Loucy (cell line): ENCODE measurements around the gene GRIK2.

Experiments
- H2AFZ ChIP-seq: fragments of 200-600 bp; sonication (generic); 2 replicates; pipeline ENCODE4 v1.6.0; 2016; ENCODE audit warnings: antibody characterized with exemption, mild to moderate bottlenecking, low read length, moderate library complexity
- H3F3A ChIP-seq: fragments of 200-600 bp; 2 replicates; pipeline ENCODE4 v1.6.0; 2016; ENCODE audit warnings: antibody characterized with exemption, low read depth, mild to moderate bottlenecking
- H3K27me3 ChIP-seq: fragments of 200-600 bp; sonication (generic); 2 replicates; pipeline ENCODE4 v1.6.1; 2014; ENCODE audit warnings: low read length, mild to moderate bottlenecking; ENCODE audit not compliant: insufficient read depth, poor library complexity, severe bottlenecking
- H3K36me3 ChIP-seq: fragments of 200-600 bp; sonication (generic); 2 replicates; pipeline ENCODE4 v1.6.1; 2016; ENCODE audit warnings: low read length; ENCODE audit not compliant: insufficient read depth
- H3K4me1 ChIP-seq: fragments of 200-600 bp; sonication (generic); 2 replicates; pipeline ENCODE4 v1.5.1; 2014; ENCODE audit warnings: low read length, mild to moderate bottlenecking; ENCODE audit not compliant: insufficient read depth, poor library complexity, severe bottlenecking
- H3K4me2 ChIP-seq: fragments of 200-600 bp; sonication (generic); 2 replicates; pipeline ENCODE4 v1.6.0; 2014; ENCODE audit warnings: antibody characterized with exemption, low read length, low read depth, mild to moderate bottlenecking; ENCODE audit not compliant: poor library complexity, severe bottlenecking
- H3K4me3 ChIP-seq: fragments of 200-600 bp; sonication (generic); 2 replicates; pipeline ENCODE4 v1.5.1; 2014; ENCODE audit warnings: low read length, mild to moderate bottlenecking, mixed read lengths; ENCODE audit not compliant: poor library complexity, severe bottlenecking
- H3K79me2 ChIP-seq: fragments of 200-600 bp; sonication (generic); 2 replicates; pipeline ENCODE4 v1.6.1; 2014; ENCODE audit warnings: low read length; ENCODE audit not compliant: insufficient read depth
- H3K9ac ChIP-seq: fragments of 200-600 bp; sonication (generic); 2 replicates; pipeline ENCODE4 v1.6.0; 2014; ENCODE audit warnings: mild to moderate bottlenecking, low read depth, low read length, moderate library complexity; ENCODE audit not compliant: poor library complexity, severe bottlenecking
- H3K9me2 ChIP-seq: fragments of 200-600 bp; sonication (generic); replicated peaks from 2 replicates; pipeline ENCODE4 v1.6.1; 2016; ENCODE audit warnings: low read depth, low read length, mixed read lengths
- H3K9me3 ChIP-seq: fragments of 200-600 bp; sonication (generic); 2 replicates; pipeline ENCODE4 v1.6.1; 2014; ENCODE audit warnings: mild to moderate bottlenecking, antibody characterized with exemption, low read length, low read depth; ENCODE audit not compliant: insufficient read depth
- H4K20me1 ChIP-seq: fragments of 200-600 bp; sonication (generic); 2 replicates; pipeline ENCODE4 v1.6.0; 2014; ENCODE audit warnings: antibody characterized with exemption, low read length, mild to moderate bottlenecking; ENCODE audit not compliant: insufficient read depth, poor library complexity, severe bottlenecking
- CTCF ChIP-seq: fragments of 200-600 bp; sonication (generic); conservative IDR thresholded peaks from 2 replicates; pipeline ENCODE4 v1.5.1; 2014; ENCODE audit warnings: mild to moderate bottlenecking, antibody characterized with exemption, low read length
- EZH2phosphoT487 ChIP-seq: fragments of 200-600 bp; IDR thresholded peaks from 2 replicates; pipeline ENCODE4 v1.6.1; 2018; ENCODE audit warnings: antibody characterized with exemption, mild to moderate bottlenecking, moderate library complexity, borderline replicate concordance

The GRIK2 gene

GRCh38 chr6:101394936-101395335 is 1.4 kb downstream of the GRIK2 start:
- no peak overlapping the region for H3K4me2 ChIP-seq
- no peaks in the 10 kb centered on the region for H3K4me1 ChIP-seq
- no peak overlapping the region for H3K9ac ChIP-seq
- no peaks in the 10 kb centered on the region for H3K27me3 ChIP-seq
- H3K4me3 ChIP-seq = no peak overlapping the region
- no peaks in the 10 kb centered on the region for H4K20me1 ChIP-seq
- H3K79me2 ChIP-seq = no peaks in the 10 kb centered on the region
- H2AFZ ChIP-seq = no peak overlapping the region
- no peaks in the 10 kb centered on the region for H3K9me2 ChIP-seq
- TF ChIP-seq EZH2phosphoT487 = no peak
- no peaks in the 10 kb centered on the region for H3F3A ChIP-seq
- H3K36me3 ChIP-seq = no peaks in the 10 kb centered on the region
- H3K9me3 ChIP-seq = no peaks in the 10 kb centered on the region

GRCh38 chr6:101395345-101395744 is 1.8 kb downstream of the GRIK2 start:
- H3K27me3 ChIP-seq = no peaks in the 10 kb centered on the region
- TF ChIP-seq EZH2phosphoT487 = no peak
- no peak for TF ChIP-seq CTCF

GRCh38 chr6:101396548-101397173 is 3.2 kb downstream of the GRIK2 start:
- TF ChIP-seq CTCF = no peak
- no peak for TF ChIP-seq EZH2phosphoT487

More at GRCh38 chr6:101395345-101395744, 1.8 kb downstream of the GRIK2 start:
- Histone ChIP-seq H2AFZ (no peak overlapping the region), H4K20me1 (no peaks in the 10 kb centered on the region), H3F3A (no peaks in the 10 kb centered on the region), H3K9me2 (no peaks in the 10 kb centered on the region), H3K9me3 (no peaks in the 10 kb centered on the region), H3K4me2 (no peak overlapping the region), H3K36me3 (no peaks in the 10 kb centered on the region), H3K4me3 (no peak overlapping the region), H3K79me2 (no peaks in the 10 kb centered on the region), H3K9ac (no peak overlapping the region), H3K4me1 (no peaks in the 10 kb centered on the region)

GRCh38 chr6:101397199-101397598 is 3.7 kb downstream of the GRIK2 start:
- Histone ChIP-seq H3K9me3 (no peaks in the 10 kb centered on the region), H3K36me3 (no peaks in the 10 kb centered on the region), H3K9ac (no peak overlapping the region), H3K4me2 (no peak overlapping the region), H4K20me1 (no peaks in the 10 kb centered on the region), H2AFZ (no peak overlapping the region), H3K27me3 (no peaks in the 10 kb centered on the region), H3K9me2 (no peaks in the 10 kb centered on the region), H3K4me3 (no peak overlapping the region), H3K4me1 (no peaks in the 10 kb centered on the region), H3K79me2 (no peaks in the 10 kb centered on the region), H3F3A (no peaks in the 10 kb centered on the region)
- peak; percentile 25; the same call in 1 of the 2 replicates for TF ChIP-seq CTCF
- no peak for TF ChIP-seq EZH2phosphoT487

More at GRCh38 chr6:101396548-101397173, 3.2 kb downstream of the GRIK2 start:
- no peaks in the 10 kb centered on the region for H3K4me1 ChIP-seq
- H3K79me2 ChIP-seq = no peaks in the 10 kb centered on the region
- no peaks in the 10 kb centered on the region for H3K9me2 ChIP-seq
- no peak overlapping the region for H3K9ac ChIP-seq
- H3K27me3 ChIP-seq = no peaks in the 10 kb centered on the region
- H3K36me3 ChIP-seq = no peaks in the 10 kb centered on the region
- no peak overlapping the region for H3K4me2 ChIP-seq
- H3F3A ChIP-seq = no peaks in the 10 kb centered on the region
- H2AFZ ChIP-seq = no peak overlapping the region
- H4K20me1 ChIP-seq = no peaks in the 10 kb centered on the region
- no peaks in the 10 kb centered on the region for H3K9me3 ChIP-seq
- H3K4me3 ChIP-seq = no peak overlapping the region
